Stimulated activated CD4-positive, alpha-beta T cell treated with anti-CD3 and anti-CD28 coated beads, Interleukin-12 subunit alpha, Interleukin-12 subunit beta, amount 100 ng/mL, for 4 hours (primary cell): ENCODE measurements around the gene FOXG1.

Experiments
- DNase-seq: peaks from one replicate; pipeline ENCODE4 v3.0.0-alpha.2; 2020

The FOXG1 gene

DNA sequence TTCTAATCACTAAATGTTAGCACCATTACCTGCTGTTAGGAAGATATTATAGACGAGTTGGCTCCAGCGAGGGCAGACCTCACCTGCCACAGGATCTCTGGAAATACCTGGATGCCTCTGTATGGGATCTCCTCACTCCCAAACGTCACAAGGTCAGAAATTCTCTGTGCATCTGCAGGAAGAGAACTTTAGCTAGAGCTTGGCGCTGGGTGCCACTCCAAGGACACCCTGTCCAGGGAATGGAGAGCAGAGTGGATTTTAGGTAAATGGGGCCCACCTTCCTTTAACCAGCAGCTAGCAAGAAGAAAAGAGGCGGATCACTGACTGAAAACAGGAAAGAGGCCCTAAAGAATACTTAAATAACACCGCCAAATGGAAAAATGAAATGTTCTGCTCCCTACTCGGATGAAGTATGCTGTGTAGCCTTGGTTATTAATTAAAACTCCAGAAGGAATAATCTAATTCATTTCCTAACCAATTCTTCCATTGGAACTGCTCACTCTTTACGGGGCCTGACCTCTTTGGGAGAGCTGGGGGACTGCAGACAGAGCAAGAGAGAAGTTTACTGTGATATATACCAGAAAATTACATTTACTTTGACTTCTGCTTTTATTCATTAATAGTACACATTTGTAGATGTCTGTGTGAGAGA is 4.2 kb upstream of the FOXG1 start:
- no peak for DNase-seq

DNA sequence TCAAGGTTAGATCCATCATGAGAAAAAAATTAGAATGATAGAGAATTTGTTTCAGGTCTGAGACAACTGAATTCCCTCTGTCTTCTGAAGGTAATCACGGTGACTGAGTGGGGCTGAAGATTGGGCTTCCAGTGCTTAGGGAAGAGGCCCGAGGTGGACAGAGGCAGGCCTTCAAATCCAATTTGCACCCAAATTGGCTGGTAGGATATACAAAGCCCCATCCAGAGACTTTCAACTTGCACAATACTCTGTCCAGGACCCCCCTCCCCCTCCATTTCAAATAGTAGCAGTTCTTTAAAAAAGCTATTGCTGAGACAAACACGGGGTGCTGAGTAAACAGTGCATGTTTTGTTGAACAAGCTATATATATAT is 3.6 kb upstream of the FOXG1 start:
- DNase-seq, result no peak

DNA sequence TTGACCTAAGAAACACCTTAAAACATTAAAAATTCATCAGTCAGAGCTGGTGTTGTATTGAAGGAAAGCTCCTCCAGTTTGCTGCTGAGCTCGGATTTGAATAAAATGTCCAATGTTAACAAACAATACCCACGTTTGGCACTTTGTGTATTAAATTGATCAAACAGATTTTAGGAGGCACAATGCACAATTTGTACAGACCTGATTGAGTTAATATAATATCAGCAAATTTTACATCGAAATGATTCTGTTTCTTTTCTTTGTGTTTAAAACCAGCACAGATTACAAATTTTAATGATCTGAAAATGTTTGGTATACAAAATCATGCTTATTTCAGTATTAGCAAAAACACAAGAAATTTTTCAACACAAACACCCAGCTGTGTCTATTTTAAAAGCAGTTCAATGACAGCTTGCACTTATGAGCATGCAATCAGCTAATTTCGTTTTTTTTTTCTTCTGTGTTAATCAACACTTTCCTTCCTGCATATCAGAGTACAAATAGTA is 2.8 kb upstream of the FOXG1 start:
- DNase-seq, result no peak

DNA sequence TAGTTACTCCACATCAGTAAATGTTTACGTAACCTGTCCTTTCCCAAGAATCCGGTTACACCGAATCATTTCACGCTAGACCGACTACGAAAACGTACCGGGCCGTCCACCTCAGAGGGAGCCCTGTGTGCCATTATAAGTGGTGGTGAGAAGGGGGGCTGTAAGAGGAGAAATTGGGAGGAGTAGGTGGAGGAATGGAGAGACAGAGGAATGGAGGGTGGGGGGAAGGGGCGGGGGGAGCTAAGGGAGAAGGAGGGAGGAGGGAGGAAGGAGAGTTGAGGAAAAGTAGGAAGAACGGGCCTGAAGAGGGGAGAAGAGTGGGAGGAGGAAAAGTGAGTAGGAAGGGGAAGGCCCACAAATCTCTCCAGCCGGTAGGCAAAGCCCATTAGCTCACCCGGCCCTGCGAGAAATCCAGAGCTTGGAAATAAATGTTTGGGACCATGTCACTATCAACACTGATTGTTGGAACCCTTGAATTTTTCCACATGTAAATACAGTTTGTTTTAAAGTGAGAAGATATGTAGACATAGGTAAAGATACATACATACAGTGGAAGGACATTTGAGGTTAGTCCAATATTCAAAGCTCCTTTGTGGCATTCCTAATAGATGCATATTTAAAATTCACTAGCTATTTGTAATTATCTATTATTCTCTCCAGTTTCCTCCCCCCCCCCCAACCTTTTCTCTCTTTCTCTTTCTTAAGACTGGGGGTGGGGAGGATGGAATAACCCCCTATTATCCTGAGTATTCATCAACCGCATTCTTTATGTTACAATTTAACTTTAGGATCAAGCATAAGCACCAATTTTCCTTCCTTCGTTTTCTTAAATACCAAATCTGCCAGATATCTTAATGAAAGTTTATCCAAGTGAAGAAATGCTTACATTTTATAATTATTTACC is 2.1 kb upstream of the FOXG1 start:
- no peak for DNase-seq

DNA sequence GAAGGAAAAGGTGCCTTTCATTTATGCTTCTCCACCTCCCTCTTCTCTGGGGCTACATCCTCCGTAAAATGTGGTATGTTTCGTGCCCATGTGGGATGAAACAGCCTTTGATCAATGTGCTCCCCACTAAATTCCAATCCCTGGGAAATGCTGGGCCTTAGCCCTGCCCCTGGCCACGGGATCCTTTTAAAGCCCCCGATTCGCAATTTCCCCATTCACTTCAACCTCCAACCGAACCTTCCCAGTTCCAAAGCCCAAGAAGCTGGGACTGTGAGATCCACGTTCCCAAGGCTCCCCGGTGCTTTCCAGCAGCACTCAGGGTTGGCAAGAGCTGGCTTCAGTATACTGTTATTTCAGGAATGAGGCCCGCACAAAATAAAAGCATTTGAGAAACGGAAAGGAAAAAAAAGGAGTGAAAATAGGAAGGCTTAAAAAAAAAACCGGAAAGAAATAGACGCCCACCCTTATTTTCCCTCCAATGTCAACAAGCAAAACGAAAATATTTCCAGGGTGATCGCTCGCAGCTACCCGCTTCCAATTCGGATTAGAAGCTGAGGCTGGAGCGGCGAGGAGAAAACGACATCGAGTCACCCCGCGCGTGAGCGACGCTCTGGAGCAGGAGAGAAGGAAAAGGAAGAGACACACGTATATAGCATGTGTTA is 1.3 kb upstream of the FOXG1 start:
- DNase-seq, result no peak

DNA sequence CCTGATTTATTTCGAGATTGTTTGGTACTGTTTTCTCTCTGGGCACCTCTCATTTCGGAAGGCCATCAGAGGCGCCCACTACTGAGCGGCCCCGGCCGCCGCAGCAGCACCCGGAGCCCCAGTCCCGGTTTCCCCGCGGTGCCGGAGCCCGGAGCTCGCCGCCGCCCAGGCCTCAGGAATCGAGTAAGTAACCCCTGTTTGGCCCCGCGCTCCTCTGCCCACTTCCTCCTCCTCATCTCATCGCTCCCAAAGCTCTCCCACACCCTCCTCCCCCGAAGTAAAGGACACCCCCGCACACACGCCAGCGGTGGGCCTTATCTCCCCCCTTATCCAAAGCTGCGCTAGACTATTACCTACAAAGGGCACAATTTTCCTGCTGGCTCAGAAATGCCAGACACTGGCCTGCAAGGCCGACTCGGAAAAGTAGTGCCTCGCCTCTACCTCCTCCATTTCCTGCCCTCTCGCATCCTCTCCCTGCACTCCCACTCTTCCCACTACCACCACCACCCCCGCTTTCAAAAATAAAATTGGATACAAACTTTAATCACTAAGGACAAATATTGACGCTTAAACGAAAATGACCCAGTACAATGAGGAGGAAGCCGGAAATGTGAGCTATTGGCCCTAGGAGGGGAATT is 637 bp upstream of the FOXG1 start:
- DNase-seq, result no peak

DNA sequence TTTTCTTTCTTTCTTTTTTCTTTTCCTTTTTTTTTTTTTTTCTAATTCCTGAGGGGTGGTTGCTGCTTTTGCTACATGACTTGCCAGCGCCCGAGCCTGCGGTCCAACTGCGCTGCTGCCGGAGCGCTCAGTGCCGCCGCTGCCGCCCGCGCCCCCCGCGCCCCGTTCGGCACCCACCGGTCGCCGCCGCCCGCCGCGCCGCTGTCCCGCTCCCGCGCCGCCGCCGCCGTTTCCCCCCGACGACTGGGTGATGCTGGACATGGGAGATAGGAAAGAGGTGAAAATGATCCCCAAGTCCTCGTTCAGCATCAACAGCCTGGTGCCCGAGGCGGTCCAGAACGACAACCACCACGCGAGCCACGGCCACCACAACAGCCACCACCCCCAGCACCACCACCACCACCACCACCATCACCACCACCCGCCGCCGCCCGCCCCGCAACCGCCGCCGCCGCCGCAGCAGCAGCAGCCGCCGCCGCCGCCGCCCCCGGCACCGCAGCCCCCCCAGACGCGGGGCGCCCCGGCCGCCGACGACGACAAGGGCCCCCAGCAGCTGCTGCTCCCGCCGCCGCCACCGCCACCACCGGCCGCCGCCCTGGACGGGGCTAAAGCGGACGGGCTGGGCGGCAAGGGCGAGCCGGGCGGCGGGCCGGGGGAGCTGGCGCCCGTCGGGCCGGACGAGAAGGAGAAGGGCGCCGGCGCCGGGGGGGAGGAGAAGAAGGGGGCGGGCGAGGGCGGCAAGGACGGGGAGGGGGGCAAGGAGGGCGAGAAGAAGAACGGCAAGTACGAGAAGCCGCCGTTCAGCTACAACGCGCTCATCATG is 654 bp downstream of the FOXG1 start:
- DNase-seq, result no peak

DNA sequence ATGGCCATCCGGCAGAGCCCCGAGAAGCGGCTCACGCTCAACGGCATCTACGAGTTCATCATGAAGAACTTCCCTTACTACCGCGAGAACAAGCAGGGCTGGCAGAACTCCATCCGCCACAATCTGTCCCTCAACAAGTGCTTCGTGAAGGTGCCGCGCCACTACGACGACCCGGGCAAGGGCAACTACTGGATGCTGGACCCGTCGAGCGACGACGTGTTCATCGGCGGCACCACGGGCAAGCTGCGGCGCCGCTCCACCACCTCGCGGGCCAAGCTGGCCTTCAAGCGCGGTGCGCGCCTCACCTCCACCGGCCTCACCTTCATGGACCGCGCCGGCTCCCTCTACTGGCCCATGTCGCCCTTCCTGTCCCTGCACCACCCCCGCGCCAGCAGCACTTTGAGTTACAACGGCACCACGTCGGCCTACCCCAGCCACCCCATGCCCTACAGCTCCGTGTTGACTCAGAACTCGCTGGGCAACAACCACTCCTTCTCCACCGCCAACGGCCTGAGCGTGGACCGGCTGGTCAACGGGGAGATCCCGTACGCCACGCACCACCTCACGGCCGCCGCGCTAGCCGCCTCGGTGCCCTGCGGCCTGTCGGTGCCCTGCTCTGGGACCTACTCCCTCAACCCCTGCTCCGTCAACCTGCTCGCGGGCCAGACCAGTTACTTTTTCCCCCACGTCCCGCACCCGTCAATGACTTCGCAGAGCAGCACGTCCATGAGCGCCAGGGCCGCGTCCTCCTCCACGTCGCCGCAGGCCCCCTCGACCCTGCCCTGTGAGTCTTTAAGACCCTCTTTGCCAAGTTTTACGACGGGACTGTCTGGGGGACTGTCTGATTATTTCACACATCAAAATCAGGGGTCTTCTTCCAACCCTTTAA is 1.5 kb downstream of the FOXG1 start:
- DNase-seq, result no peak

DNA sequence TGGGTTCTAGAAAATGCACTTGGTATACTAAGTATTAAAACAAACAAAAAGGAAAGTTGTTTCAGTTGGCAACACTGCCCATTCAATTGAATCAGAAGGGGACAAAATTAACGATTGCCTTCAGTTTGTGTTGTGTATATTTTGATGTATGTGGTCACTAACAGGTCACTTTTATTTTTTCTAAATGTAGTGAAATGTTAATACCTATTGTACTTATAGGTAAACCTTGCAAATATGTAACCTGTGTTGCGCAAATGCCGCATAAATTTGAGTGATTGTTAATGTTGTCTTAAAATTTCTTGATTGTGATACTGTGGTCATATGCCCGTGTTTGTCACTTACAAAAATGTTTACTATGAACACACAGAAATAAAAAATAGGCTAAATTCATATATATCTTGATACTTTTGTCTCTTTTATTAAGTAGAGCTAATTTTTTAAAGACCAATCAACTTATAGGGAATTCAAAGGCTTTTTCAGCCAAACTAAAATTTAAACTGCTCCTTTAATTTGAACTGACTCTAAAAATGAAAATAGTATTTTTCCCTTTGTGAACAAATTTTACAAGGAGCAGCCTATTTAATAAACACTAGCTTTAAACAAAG is 2.8 kb downstream of the FOXG1 start:
- no peak for DNase-seq

DNA sequence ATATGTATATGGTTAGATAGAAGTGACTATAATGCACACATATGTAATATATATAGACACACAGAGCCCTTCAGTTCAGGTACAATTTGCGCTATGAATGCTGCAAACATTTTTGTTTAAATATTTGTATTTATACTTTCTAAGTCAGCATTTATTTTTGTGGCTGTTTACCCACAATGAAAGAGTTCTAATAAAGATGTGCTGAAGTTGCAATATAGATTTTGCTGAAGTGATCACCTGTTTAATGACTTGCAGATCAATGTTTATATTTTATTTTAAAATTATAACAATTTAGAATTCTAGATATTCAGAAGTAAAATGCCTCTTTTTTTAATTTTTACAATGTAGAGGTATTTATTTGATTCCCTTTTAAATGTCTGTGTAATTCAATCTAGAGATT is 3.5 kb downstream of the FOXG1 start:
- no peak for DNase-seq

DNA sequence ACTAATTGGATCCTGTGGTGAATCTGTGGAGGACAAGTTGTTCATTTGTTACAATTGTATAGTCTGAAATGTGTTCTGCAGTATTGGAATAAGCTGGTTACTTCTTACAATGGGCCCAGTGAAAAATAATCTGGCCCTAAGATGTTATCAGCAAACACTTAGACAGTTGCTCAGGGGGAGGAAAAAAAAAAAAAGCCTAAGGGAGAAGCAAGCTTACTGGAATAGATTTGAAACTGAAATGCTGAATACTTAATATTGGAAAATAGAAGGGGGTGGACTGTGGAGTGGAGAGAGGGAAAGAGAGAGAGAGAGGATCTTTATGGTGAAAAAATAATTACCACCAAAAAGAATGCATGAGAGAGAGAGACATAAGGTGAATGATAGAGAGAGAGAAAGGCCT is 4.0 kb downstream of the FOXG1 start:
- DNase-seq, result no peak

DNA sequence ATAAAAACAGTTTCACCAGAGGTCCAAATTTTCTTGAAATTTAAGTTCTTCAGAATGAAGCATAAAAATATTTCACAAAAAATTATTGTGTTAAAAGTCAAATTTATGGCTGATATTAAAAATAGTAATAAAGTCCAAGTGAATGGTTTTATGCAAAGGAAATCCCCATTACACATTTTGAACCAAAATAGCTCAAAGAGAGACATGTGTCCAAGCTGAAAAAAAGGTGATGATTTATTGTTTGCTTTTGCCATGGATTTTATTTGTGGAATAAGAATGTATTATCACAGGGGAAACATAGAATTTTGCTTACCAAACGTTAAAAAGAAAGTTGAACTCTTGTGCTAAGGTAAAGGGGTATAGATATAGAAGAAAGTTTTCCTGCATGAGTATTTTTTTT is 4.6 kb downstream of the FOXG1 start:
- DNase-seq, result no peak

DNA sequence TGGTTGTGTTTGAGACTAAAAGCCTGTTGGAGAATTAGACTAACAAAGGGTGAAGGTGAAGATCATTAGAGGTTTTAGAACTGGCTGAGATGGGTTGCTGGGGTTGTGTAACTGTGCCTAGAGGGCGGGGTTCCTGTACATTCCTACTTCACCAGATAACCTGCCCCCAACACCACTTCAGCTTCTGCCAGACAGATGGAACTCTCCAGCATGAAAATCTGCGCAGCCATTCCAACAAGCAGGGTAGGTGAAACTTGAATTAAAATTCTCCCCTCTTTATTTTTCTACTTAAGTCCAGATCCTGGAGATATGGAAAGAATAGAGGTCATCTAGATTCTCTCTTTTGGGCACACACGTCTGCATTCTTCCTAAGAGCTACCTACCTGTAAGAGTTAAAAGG is 6.0 kb downstream of the FOXG1 start:
- no peak for DNase-seq

DNA sequence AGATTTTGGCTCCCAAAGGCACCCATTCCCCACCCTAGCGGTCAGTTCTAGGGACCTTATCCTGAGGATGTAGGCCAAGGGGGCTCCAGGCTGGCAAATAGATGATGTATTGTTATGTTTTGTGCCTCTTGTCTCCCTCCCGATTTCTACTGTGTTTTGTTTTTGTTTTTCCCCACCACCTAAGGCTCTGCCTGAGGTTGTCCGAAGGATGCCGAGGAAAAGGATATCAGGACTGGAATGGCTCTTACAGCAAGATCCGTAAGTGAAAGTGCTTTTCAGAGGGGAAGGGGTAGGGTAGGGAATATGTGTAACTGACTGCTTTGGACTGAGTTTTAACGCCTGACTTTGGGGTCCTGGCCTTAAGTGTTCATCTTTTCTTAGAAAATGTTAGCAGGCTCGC is 6.6 kb downstream of the FOXG1 start:
- DNase-seq, result no peak

DNA sequence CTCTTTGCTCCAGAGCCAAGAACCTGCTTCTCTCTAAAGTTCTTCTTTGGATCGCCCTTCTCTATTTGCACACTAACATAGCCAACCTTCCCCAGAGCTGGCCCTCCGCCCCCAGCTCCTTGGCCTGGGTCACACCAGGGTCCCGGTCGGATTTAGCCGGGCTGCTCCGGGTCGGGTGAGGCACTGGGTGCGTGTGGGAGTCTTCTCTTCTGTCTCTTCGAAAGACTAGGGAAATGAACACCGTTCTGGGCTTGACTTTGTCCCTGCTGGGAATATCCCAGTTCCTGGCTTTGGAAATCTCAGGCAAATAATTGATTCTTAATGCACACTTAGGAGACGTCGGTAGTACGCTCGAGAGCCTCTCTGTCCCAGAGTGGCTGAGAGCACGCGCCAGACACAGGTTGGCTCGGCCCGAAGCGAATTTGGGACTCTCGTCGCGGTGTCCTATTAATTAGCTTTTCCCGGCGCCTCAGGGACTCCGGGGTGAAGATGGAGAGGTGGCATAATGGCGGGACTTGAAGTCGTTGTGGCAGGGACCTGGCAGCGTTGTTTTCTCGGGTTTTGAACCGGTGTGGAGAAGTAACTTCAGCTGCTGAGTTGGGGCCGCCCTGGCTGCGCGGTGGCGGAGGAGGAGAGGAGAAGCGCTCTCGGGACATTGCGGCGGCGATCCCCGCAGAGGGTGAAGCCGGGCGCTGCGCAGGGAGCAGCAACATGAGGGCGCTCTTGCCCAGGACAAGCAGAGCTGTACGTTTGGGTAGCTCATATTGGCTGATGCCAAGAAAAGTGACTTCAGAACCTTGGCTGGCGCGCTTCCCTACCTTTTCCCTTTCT is 7.5 kb downstream of the FOXG1 start:
- DNase-seq, result no peak

DNA sequence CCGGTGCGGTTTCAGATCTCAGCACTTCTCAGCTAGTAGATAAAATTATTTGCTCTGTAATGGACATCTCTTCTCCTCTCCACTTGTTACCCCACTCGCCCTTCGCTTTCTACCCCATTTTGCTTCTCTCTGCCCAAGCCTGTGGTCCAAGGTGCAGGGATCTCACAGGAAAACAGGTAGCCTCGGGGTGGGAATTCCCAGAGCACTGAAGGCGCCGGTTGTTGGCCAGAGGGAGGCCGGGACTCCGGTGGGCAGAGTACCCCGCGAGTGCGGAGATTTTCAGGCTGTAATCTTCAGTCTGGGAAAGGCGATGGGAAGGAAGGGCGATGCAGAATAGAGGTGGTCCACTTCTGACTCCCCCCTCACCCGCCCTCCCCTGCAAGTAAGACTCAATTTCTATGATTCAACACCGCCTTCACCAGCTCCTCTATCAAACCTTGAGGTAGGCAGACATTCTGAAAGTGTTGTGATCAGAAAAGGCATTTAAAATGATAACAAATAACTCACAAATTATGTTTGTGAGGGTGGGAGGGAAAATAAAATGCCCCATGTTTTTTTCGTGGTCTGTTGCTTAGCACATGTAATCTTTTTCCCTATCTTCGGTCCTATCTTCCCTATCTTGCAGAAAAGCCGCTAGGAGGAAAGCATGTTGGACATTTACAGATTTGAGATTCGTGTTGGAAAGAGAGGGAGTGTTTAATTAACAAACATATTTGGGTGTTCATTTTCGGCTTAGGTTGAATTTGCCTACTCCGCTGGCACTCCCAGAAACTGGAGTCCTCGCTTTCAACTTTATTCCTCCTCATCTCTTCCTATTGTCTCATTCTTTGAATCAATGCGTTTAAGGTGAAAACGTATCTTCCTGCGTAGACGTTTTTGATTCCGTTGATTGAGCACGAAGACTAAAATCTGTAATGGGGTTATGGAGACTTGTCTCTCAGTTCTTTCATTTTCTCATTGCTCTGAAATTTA is 8.5 kb downstream of the FOXG1 start:
- no peak for DNase-seq

DNA sequence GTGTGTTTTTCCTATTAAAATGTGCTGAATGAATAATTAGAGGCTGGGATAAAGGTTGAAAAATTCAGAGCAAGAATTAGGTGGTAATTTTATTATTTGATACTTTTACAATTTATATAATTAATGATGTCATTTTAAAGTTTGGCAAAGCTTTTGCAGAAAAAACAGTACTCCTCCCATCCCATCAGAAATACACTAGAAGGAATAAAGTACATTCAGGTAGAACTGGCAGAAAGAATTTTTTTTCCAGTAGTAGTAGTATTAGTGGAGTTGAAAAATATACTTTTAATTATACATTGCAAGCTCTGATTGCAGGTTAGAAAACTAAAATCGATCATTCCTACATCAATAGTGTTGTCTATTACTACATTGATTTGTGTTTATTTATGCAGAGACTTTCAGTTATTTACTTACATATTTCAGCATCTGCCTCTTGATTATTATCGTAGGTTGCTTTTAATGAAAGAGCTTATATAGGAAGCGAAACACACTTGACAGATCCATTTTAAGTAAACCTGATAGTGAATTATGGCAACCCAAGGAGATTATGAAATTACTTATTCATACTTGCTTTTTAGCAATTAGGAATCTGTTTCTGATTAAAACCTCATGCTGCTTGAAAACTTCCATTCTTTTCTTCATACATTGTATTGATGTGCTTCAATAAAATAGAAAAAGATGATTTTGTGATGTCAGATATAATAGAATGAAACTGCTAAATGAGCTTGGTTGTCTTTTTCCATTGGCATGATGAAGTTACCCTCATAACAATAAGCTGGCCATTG is 10.1 kb downstream of the FOXG1 start:
- DNase-seq, result no peak
